Spleen (tissue), 11 donors: ENCODE measurements around the gene KLHL13. TPM values are rescaled to one million over a fixed set of nuclear protein-coding genes. Genes with fewer than 3 reads are reported as not detected.
"Not testable (repeated sequence)": the region's sequence is repeated elsewhere in the genome, so short reads cannot be mapped to it uniquely, and the experiment has no call there.

Experiments used
- DNase-seq: peaks from one replicate; pipeline ENCODE4 v3.0.0-alpha.2; 2020
- H3K27ac ChIP-seq, 8 donors: fragments of 200-600 bp; sonication (generic) in 7 of 8; 1 replicate in 4 of 8; 2 replicates in 4 of 8; pipeline versions ENCODE4 v1.5.0 to v1.8.0; 2016 to 2021; ENCODE audit warnings: inconsistent platforms in 4 of 8, mild to moderate bottlenecking in 4 of 8, moderate library complexity in 1 of 8
- H3K27me3 ChIP-seq, 7 donors: fragments of 200-600 bp; sonication (generic) in 6 of 7; replicated peaks in 1 of 7; 1 replicate in 4 of 7; 2 replicates in 3 of 7; pipeline versions ENCODE4 v1.5.0 to v1.8.0; 2016 to 2021; ENCODE audit warnings: inconsistent platforms in 3 of 7, mild to moderate bottlenecking in 1 of 7
- H3K36me3 ChIP-seq, 6 donors: fragments of 200-600 bp; sonication (generic) in 5 of 6; 1 replicate in 4 of 6; 2 replicates in 2 of 6; pipeline versions ENCODE4 v1.5.0 to v1.8.0; 2016 to 2021; ENCODE audit warnings: inconsistent platforms in 2 of 6
- H3K4me1 ChIP-seq, 6 donors: fragments of 200-600 bp; sonication (generic) in 5 of 6; 1 replicate in 3 of 6; 2 replicates in 3 of 6; pipeline versions ENCODE4 v1.5.0 to v1.8.0; 2016 to 2021; ENCODE audit warnings: inconsistent platforms in 3 of 6
- H3K4me3 ChIP-seq, 8 donors: fragments of 200-600 bp; sonication (generic) in 7 of 8; 1 replicate in 4 of 8; 2 replicates in 4 of 8; pipeline versions ENCODE4 v1.5.0 to v1.8.0; 2016 to 2021; ENCODE audit warnings: inconsistent platforms in 4 of 8, mild to moderate bottlenecking in 4 of 8, moderate library complexity in 2 of 8
- H3K9me3 ChIP-seq, 8 donors: fragments of 200-600 bp; sonication (generic) in 7 of 8; 1 replicate in 4 of 8; 2 replicates in 4 of 8; pipeline versions ENCODE4 v1.5.0 to v1.8.0; 2016 to 2021; ENCODE audit warnings: inconsistent platforms in 4 of 8
- CTCF ChIP-seq, 11 experiments: fragments of 200-600 bp in 7 of 11; fragments of 450-650 bp in 4 of 11; sonication (generic) in 4 of 11; IDR thresholded peaks in 8 of 11; conservative IDR thresholded peaks in 3 of 11; 1 replicate in 7 of 11; 2 replicates in 4 of 11; pipeline versions ENCODE4 v1.4.0 to v1.8.0; 2016 to 2021; ENCODE audit warnings: antibody characterized with exemption in 11 of 11, inconsistent platforms in 4 of 11, mild to moderate bottlenecking in 1 of 11
- POLR2A ChIP-seq, 3 donors: fragments of 450-650 bp; IDR thresholded peaks; one replicate each; pipeline ENCODE4 v1.5.1; 2017; ENCODE audit warnings: antibody characterized with exemption in 3 of 3, mild to moderate bottlenecking in 1 of 3
- POLR2AphosphoS5 ChIP-seq, 3 donors: sonication (generic); formaldehyde crosslinking; IDR thresholded peaks; one replicate each; pipeline ENCODE4 v1.5.1; 2017; ENCODE audit warnings: antibody characterized with exemption in 3 of 3
- WGBS, 5 donors: extraction: QIAGEN DNeasy Blood & Tissue Kit in 3 of 5; methylation state at CpG; one replicate each; pipeline versions ENCODE4 v1.1.5 to v1.1.7; 2013 to 2018; 5-methylcytosine and 5-hydroxymethylcytosine counted together
- intact Hi-C: fragments of 100-400 bp; cut with DNase I; formaldehyde crosslinking; loops from one replicate; pipeline ENCODE4 v1.15.0; 2023; ENCODE audit warnings: low total_unique reads
- polyA plus RNA-seq, 3 donors: library from polyadenylated mRNA; stranded (reverse); fragments of 200-250 nt; gene quantifications; one replicate each; pipeline ENCODE4 v1.2.1, GENCODE V29; 2013
- total RNA-seq, 7 donors: library from RNA; depleted of rRNA in 3 of 7; stranded (reverse); fragments of >200 nt in 3 of 7; fragmentation: NEBNext Ultra II Directional in 4 of 7; extraction: Animal tissue kit (Norgen Biotek cat#: 25700) in 4 of 7; gene quantifications; one replicate each; pipeline versions ENCODE4 v1.1.0 to v1.2.1, GENCODE V29; 2016 to 2021
- donor health status: healthy with polysubstance abuse.
- donor health status: DM: no; HTN: no; CAD: no; lungs with moderate emphysema.
- donor health status: DM: no; HTN: no; CAD: no.
- donor health status: Bipolar disorder and iron deficiency.
- donor health status: healthy.
- donor health status: DM: no; HTN: no; CAD: no.
- donor health status: DM: yes; HTN: yes; CAD: no.

KLHL13 gene
- total and polyA plus RNA-seq, 10 donors, result 0.17 to 2.7 (median 1.5) TPM

- Histone ChIP-seq H3K27ac (no peak overlapping the region), H3K9me3 (peaks cover 0 to 17% (median 2%) of the 10 kb centered on the region in 8 donors), H3K4me3 (no peak overlapping the region), H3K4me1 (no peaks in the 10 kb centered on the region), H3K27me3 (no peaks in the 10 kb centered on the region), H3K36me3 (no peaks in the 10 kb centered on the region)
- intact Hi-C loops, result no loop called here
- no peak for TF ChIP-seq POLR2AphosphoS5 (IDR thresholded peaks at IDR 0.05)
- TF ChIP-seq POLR2A (IDR thresholded peaks at IDR 0.05), result no peak
- TF ChIP-seq CTCF (IDR thresholded peaks at IDR 0.05 in 8 of 11, conservative IDR thresholded peaks at IDR 0.05 in 3 of 11), result no peak
- no peak for DNase-seq
These were observed 100.2 kb downstream of the KLHL13 start for GRCh38 chrX:118016422-118016821.

- DNase-seq, result not testable (repeated sequence)
- WGBS, 5 donors, result 81 to 95% (median 90%) methylated on average over 6 of the region's 6 CpGs
These were observed 114.2 kb downstream of the KLHL13 start for GRCh38 chrX:118002417-118002816.

DNA sequence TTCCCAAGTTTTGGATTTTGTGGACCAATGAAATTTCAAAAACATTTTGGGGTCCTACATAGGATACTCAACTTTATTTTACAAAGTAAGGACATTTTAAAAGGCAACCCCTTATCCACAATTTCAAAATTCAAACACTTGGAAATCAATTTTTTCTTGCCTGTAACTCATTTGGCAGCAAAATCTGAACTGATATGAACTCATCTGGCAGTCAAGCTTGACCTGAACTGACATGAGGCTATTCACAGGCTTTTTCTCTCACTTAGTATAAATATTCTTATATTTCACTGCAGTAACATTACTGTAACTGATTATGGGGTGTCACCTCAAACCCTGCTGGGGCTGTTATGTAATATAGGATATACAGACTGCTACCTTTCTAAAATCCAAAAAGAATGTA lies 116.1 kb downstream of the KLHL13 start:
- TF ChIP-seq CTCF (IDR thresholded peaks at IDR 0.05 in 8 of 11, conservative IDR thresholded peaks at IDR 0.05 in 3 of 11) (no peak), POLR2AphosphoS5 (IDR thresholded peaks at IDR 0.05) (no peak), POLR2A (IDR thresholded peaks at IDR 0.05) (no peak)
- Histone ChIP-seq H3K9me3 (no peaks in the 10 kb centered on the region), H3K27me3 (no peaks in the 10 kb centered on the region), H3K36me3 (no peaks in the 10 kb centered on the region), H3K4me3 (no peak overlapping the region), H3K27ac (no peak overlapping the region), H3K4me1 (no peaks in the 10 kb centered on the region)
- intact Hi-C loops, result no loop called here
- no peak for DNase-seq

More at GRCh38 chrX:118002417-118002816, 114.2 kb downstream of the KLHL13 start:
- H3K9me3 ChIP-seq, intact Hi-C loops, H3K4me3 ChIP-seq, H3K36me3 ChIP-seq, H3K27ac ChIP-seq, H3K27me3 ChIP-seq, H3K4me1 ChIP-seq: not testable (repeated sequence)

DNA sequence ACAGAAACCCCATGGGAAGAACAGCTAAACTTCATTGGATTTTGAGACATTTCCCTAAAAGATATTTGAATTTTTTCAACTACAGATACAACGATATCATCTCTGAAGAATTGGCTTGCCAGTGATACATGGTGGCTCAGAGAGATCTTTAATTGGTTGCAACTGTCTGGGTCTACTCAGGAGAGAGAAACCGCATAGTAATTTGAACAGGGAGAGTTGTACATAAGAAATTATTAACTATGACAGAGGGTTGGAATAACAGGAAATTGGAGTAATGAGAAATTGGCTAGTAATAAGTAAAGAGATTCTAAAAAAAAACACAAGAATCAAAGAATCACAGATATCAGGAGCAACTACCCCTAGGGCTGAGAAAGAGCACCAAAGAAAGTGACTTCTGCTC lies 118.4 kb downstream of the KLHL13 start:
- Histone ChIP-seq H3K4me1 (no peaks in the 10 kb centered on the region), H3K27ac (no peak overlapping the region), H3K36me3 (no peaks in the 10 kb centered on the region), H3K9me3 (no peaks in the 10 kb centered on the region), H3K4me3 (no peak overlapping the region), H3K27me3 (no peaks in the 10 kb centered on the region)
- DNase-seq, result no peak
- 74 to 94% (median 88%) methylated on average over 2 of the region's 2 CpGs for WGBS, 5 donors
- intact Hi-C loops, result no loop called here
- no peak for TF ChIP-seq CTCF (IDR thresholded peaks at IDR 0.05 in 8 of 11, conservative IDR thresholded peaks at IDR 0.05 in 3 of 11)
- TF ChIP-seq POLR2AphosphoS5 (IDR thresholded peaks at IDR 0.05), result no peak
- TF ChIP-seq POLR2A (IDR thresholded peaks at IDR 0.05), result no peak

DNA sequence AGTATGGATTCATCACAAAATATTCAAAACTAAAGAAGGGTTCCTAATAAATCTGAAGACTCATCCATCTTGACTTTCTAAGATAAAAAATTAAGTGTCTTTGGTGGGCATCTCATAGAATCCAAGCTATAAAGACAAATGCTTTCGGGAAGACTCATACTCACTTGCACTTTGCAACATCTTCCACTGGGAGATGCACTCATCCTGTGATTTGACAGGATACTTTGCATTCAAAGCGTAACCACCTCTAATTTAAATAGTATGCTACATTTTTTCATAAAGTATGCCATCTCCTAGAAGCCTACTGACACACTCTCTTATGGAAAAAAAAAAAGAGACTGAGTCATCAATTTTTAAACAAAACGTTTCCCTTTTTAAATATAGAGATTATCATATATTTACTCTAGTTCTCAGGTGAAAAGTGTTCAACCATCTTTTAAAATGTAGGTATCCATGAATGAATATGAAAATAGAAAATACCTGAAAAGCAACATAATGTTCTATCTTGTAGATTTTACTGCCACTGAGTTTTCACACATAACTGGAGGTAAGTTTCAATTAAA lies 119.6 kb downstream of the KLHL13 start:
- Histone ChIP-seq H3K36me3 (no peaks in the 10 kb centered on the region), H3K27me3 (no peaks in the 10 kb centered on the region), H3K4me3 (no peak overlapping the region), H3K4me1 (no peaks in the 10 kb centered on the region), H3K27ac (no peak overlapping the region), H3K9me3 (no peaks in the 10 kb centered on the region)
- intact Hi-C loops, result no loop called here
- TF ChIP-seq POLR2AphosphoS5 (IDR thresholded peaks at IDR 0.05) (no peak), POLR2A (IDR thresholded peaks at IDR 0.05) (no peak), CTCF (IDR thresholded peaks at IDR 0.05 in 8 of 11, conservative IDR thresholded peaks at IDR 0.05 in 3 of 11) (no peak)
- 50 to 80% (median 62%) methylated on average over 3 of the region's 3 CpGs for WGBS, 5 donors
- DNase-seq, result no peak
